ENCODE measurements around the gene ATOSB.

The ATOSB gene

GRCh38 chr9:35079426-35080341 lies 36.0 kb downstream of the ATOSB start, which contains the start of gene FANCG:
Gene FANCG, minus strand, starts transcription at chr9:35079942. Its CDS starts 418 bp downstream, at chr9:35079524.
- H3K4me3 ChIP-seq (ENCODE audit: low read length) = peak within 1 kb of the TSS; percentile 62
- H4K8ac ChIP-seq (ENCODE audit: low read depth, low read length) = no peak within 1 kb of the TSS
- peaks cover 25% of the 10 kb centered on the region for H3K79me2 ChIP-seq (ENCODE audit: control insufficient read depth, insufficient read depth, low read length)
- peak; percentile 97 for DNase-seq
- peaks cover 9% of the 10 kb centered on the region for H3K36me3 ChIP-seq (ENCODE audit: control insufficient read depth, insufficient read depth, low read length)
- H3K27me3 ChIP-seq (ENCODE audit: insufficient read depth, low read length, poor library complexity) = no peaks in the 10 kb centered on the region
- H3K4me2 ChIP-seq (ENCODE audit: low read length) = peak within 1 kb of the TSS; percentile 80
- H2AK5ac ChIP-seq (ENCODE audit: low read length) = no peak within 1 kb of the TSS
- H3K27ac ChIP-seq (ENCODE audit: low read depth, low read length) = peak within 1 kb of the TSS; percentile 80
- no peak within 1 kb of the TSS for H2BK120ac ChIP-seq (ENCODE audit: low read depth, low read length)
- peak within 1 kb of the TSS; percentile 43 for H3K18ac ChIP-seq (ENCODE audit: low read length)
- H2BK5ac ChIP-seq (ENCODE audit: low read length) = peak within 1 kb of the TSS; percentile 93
- H4K5ac ChIP-seq (ENCODE audit: low read length) = no peak within 1 kb of the TSS
- WGBS (ENCODE audit: extremely low coverage, insufficient coverage, low lambda C conversion rate) = no CpG with 5 or more reads among the region's 67 CpGs
- peaks cover 5% of the 10 kb centered on the region for H3K4me1 ChIP-seq (ENCODE audit: control insufficient read depth, low read depth, low read length)
- H3K56ac ChIP-seq (ENCODE audit: low read length) = peak within 1 kb of the TSS; percentile 98
- H3K79me1 ChIP-seq (ENCODE audit: low read length) = peaks cover 17% of the 10 kb centered on the region
- H2BK15ac ChIP-seq (replicated peaks; ENCODE audit: low read depth) = no peak within 1 kb of the TSS
- H3K9ac ChIP-seq (ENCODE audit: low read length) = peak within 1 kb of the TSS; percentile 89
- no peak within 1 kb of the TSS for H3K23ac ChIP-seq (ENCODE audit: low read length)
- H3K4ac ChIP-seq (ENCODE audit: low read depth, low read length) = peak within 1 kb of the TSS; percentile 5

- peaks cover 25% of the 10 kb centered on the region for H3K79me2 ChIP-seq (ENCODE audit: control insufficient read depth, insufficient read depth, low read length)
- peak; percentile 37 for DNase-seq
- no peak overlapping the region for H2BK5ac ChIP-seq (ENCODE audit: low read length)
- H3K4ac ChIP-seq (ENCODE audit: low read depth, low read length) = peak overlapping the region; percentile 5
- H3K27ac ChIP-seq (ENCODE audit: low read depth, low read length) = peak overlapping the region; percentile 80
- H3K18ac ChIP-seq (ENCODE audit: low read length) = no peak overlapping the region
- no CpG with 5 or more reads among the region's 10 CpGs for WGBS (ENCODE audit: extremely low coverage, insufficient coverage, low lambda C conversion rate)
- no peak overlapping the region for H2AK5ac ChIP-seq (ENCODE audit: low read length)
- peak overlapping the region; percentile 98 for H3K56ac ChIP-seq (ENCODE audit: low read length)
- H3K9ac ChIP-seq (ENCODE audit: low read length) = peak overlapping the region; percentile 89
- no peaks in the 10 kb centered on the region for H3K27me3 ChIP-seq (ENCODE audit: insufficient read depth, low read length, poor library complexity)
- no peak overlapping the region for H4K8ac ChIP-seq (ENCODE audit: low read depth, low read length)
- peaks cover 10% of the 10 kb centered on the region for H3K36me3 ChIP-seq (ENCODE audit: control insufficient read depth, insufficient read depth, low read length)
- peak overlapping the region; percentile 62 for H3K4me3 ChIP-seq (ENCODE audit: low read length)
- peaks cover 17% of the 10 kb centered on the region for H3K79me1 ChIP-seq (ENCODE audit: low read length)
- peaks cover 5% of the 10 kb centered on the region for H3K4me1 ChIP-seq (ENCODE audit: control insufficient read depth, low read depth, low read length)
- peak overlapping the region; percentile 77 for H3K4me2 ChIP-seq (ENCODE audit: low read length)
- no peak overlapping the region for H2BK120ac ChIP-seq (ENCODE audit: low read depth, low read length)
- H3K23ac ChIP-seq (ENCODE audit: low read length) = no peak overlapping the region
- H4K5ac ChIP-seq (ENCODE audit: low read length) = no peak overlapping the region
- no peak overlapping the region for H2BK15ac ChIP-seq (replicated peaks; ENCODE audit: low read depth)
Observed at GRCh38 chr9:35079041-35079425, 36.6 kb downstream of the ATOSB start.

- H3K9ac ChIP-seq (ENCODE audit: low read length) = peak overlapping the region; percentile 89
- peak overlapping the region; percentile 77 for H3K4me2 ChIP-seq (ENCODE audit: low read length)
- no peak overlapping the region for H4K8ac ChIP-seq (ENCODE audit: low read depth, low read length)
- no peak overlapping the region for H3K27ac ChIP-seq (ENCODE audit: low read depth, low read length)
- peaks cover 10% of the 10 kb centered on the region for H3K36me3 ChIP-seq (ENCODE audit: control insufficient read depth, insufficient read depth, low read length)
- peak overlapping the region; percentile 98 for H3K56ac ChIP-seq (ENCODE audit: low read length)
- peaks cover 6% of the 10 kb centered on the region for H3K4me1 ChIP-seq (ENCODE audit: control insufficient read depth, low read depth, low read length)
- peak overlapping the region; percentile 20 for H3K4me3 ChIP-seq (ENCODE audit: low read length)
- no peak overlapping the region for H2AK5ac ChIP-seq (ENCODE audit: low read length)
- H2BK15ac ChIP-seq (replicated peaks; ENCODE audit: low read depth) = no peak overlapping the region
- no peak overlapping the region for H3K18ac ChIP-seq (ENCODE audit: low read length)
- H2BK5ac ChIP-seq (ENCODE audit: low read length) = no peak overlapping the region
- no peak overlapping the region for H2BK120ac ChIP-seq (ENCODE audit: low read depth, low read length)
- no peaks in the 10 kb centered on the region for H3K27me3 ChIP-seq (ENCODE audit: insufficient read depth, low read length, poor library complexity)
- peaks cover 17% of the 10 kb centered on the region for H3K79me1 ChIP-seq (ENCODE audit: low read length)
- DNase-seq = no peak
- H3K79me2 ChIP-seq (ENCODE audit: control insufficient read depth, insufficient read depth, low read length) = peaks cover 25% of the 10 kb centered on the region
- peak overlapping the region; percentile 66 for H3K23ac ChIP-seq (ENCODE audit: low read length)
- no peak overlapping the region for H4K5ac ChIP-seq (ENCODE audit: low read length)
- no CpG with 5 or more reads among the region's 4 CpGs for WGBS (ENCODE audit: extremely low coverage, insufficient coverage, low lambda C conversion rate)
- no peak overlapping the region for H3K4ac ChIP-seq (ENCODE audit: low read depth, low read length)
Observed at GRCh38 chr9:35078066-35078465, 37.6 kb downstream of the ATOSB start.

- H3K79me2 ChIP-seq (ENCODE audit: control insufficient read depth, insufficient read depth, low read length) = peaks cover 27% of the 10 kb centered on the region
- H3K23ac ChIP-seq (ENCODE audit: low read length) = no peak overlapping the region
- no peak overlapping the region for H3K9ac ChIP-seq (ENCODE audit: low read length)
- peaks cover 10% of the 10 kb centered on the region for H3K36me3 ChIP-seq (ENCODE audit: control insufficient read depth, insufficient read depth, low read length)
- no peak overlapping the region for H3K4me3 ChIP-seq (ENCODE audit: low read length)
- H2AK5ac ChIP-seq (ENCODE audit: low read length) = no peak overlapping the region
- no peak for DNase-seq
- no peak overlapping the region for H3K27ac ChIP-seq (ENCODE audit: low read depth, low read length)
- no peak overlapping the region for H4K8ac ChIP-seq (ENCODE audit: low read depth, low read length)
- peaks cover 7% of the 10 kb centered on the region for H3K4me1 ChIP-seq (ENCODE audit: control insufficient read depth, low read depth, low read length)
- no peak overlapping the region for H3K4ac ChIP-seq (ENCODE audit: low read depth, low read length)
- no peak overlapping the region for H2BK5ac ChIP-seq (ENCODE audit: low read length)
- H2BK15ac ChIP-seq (replicated peaks; ENCODE audit: low read depth) = no peak overlapping the region
- H3K27me3 ChIP-seq (ENCODE audit: insufficient read depth, low read length, poor library complexity) = no peaks in the 10 kb centered on the region
- WGBS (ENCODE audit: extremely low coverage, insufficient coverage, low lambda C conversion rate) = no CpG with 5 or more reads among the region's 4 CpGs
- H4K5ac ChIP-seq (ENCODE audit: low read length) = no peak overlapping the region
- H3K18ac ChIP-seq (ENCODE audit: low read length) = no peak overlapping the region
- H3K79me1 ChIP-seq (ENCODE audit: low read length) = peaks cover 17% of the 10 kb centered on the region
- no peak overlapping the region for H2BK120ac ChIP-seq (ENCODE audit: low read depth, low read length)
- H3K4me2 ChIP-seq (ENCODE audit: low read length) = no peak overlapping the region
- no peak overlapping the region for H3K56ac ChIP-seq (ENCODE audit: low read length)
Observed at GRCh38 chr9:35076848-35077247, 38.8 kb downstream of the ATOSB start.

- Histone ChIP-seq H2AK5ac (ENCODE audit: low read length) (no peak overlapping the region), H2BK120ac (ENCODE audit: low read depth, low read length) (no peak overlapping the region), H3K23ac (ENCODE audit: low read length) (no peak overlapping the region), H3K36me3 (ENCODE audit: control insufficient read depth, insufficient read depth, low read length) (peaks cover 10% of the 10 kb centered on the region), H3K27me3 (ENCODE audit: insufficient read depth, low read length, poor library complexity) (no peaks in the 10 kb centered on the region), H3K9ac (ENCODE audit: low read length) (no peak overlapping the region), H3K79me2 (ENCODE audit: control insufficient read depth, insufficient read depth, low read length) (peaks cover 42% of the 10 kb centered on the region), H4K8ac (ENCODE audit: low read depth, low read length) (no peak overlapping the region), H3K79me1 (ENCODE audit: low read length) (peaks cover 17% of the 10 kb centered on the region), H3K18ac (ENCODE audit: low read length) (no peak overlapping the region), H3K4me2 (ENCODE audit: low read length) (no peak overlapping the region), H3K27ac (ENCODE audit: low read depth, low read length) (no peak overlapping the region), H3K4ac (ENCODE audit: low read depth, low read length) (no peak overlapping the region), H3K56ac (ENCODE audit: low read length) (no peak overlapping the region), H4K5ac (ENCODE audit: low read length) (no peak overlapping the region), H3K4me3 (ENCODE audit: low read length) (no peak overlapping the region), H2BK5ac (ENCODE audit: low read length) (no peak overlapping the region), H3K4me1 (ENCODE audit: control insufficient read depth, low read depth, low read length) (peaks cover 10% of the 10 kb centered on the region), H2BK15ac (replicated peaks; ENCODE audit: low read depth) (no peak overlapping the region)
- no peak for DNase-seq
- WGBS (ENCODE audit: extremely low coverage, insufficient coverage, low lambda C conversion rate) = no CpG with 5 or more reads among the region's 4 CpGs
Observed at GRCh38 chr9:35075358-35075757, 40.3 kb downstream of the ATOSB start.

All from mesendoderm (in vitro differentiated cells).